Glomerular visceral epithelial cell (primary cell): ENCODE data around the gene KHDRBS1.
"Not testable (repeated sequence)": the region's sequence is repeated elsewhere in the genome, so short reads cannot be mapped to it uniquely, and the experiment has no call there.

Experiments
- DNase-seq: peaks from one replicate; pipeline ENCODE4 v3.0.0-alpha.2; 2016; ENCODE audit errors: extremely low spot score

The KHDRBS1 gene

GRCh38 chr1:32014199-32014947, 705 bp downstream of the KHDRBS1 start:
- peak; percentile 51 for DNase-seq

DNA sequence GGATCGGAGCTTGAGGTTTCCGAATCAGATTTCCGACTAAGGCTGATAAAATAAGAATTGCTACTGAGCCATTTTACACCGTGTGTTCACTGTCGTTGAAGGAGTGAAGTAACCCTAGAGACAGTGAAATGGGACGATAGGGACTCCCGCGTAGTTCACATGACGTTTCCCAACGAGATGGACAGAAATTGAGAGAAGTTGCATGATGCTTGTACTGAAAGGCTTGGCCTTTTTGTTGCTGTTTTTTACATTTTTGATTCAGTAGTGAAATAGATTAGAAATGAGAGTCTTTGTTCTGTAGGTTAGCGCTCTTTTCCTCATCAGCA, 1.2 kb downstream of the KHDRBS1 start:
- no peak for DNase-seq

DNA sequence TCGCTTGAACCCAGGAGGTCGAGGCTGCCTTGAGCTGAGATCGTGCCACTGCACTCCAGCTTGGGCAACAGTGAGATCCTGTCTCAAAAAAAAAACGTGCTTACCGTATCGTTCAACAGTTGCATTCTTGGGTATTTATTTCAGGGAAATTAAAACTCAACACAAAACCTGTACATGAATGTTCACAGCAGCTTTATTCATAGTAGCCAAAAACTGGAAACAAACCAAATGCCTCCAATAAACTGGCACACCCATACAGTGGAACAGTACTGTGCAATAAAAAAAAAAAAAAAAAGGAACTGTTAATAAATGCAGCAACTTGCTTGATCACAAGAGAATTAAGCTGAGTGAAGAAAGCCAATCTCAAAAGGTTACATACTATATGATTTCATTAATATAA, 6.7 kb downstream of the KHDRBS1 start:
- no peak for DNase-seq

GRCh38 chr1:32021574-32022018, 7.9 kb downstream of the KHDRBS1 start:
- not testable (repeated sequence) for DNase-seq

- DNase-seq, result no peak
Observed at GRCh38 chr1:32023351-32023750, 9.7 kb downstream of the KHDRBS1 start.

GRCh38 chr1:32025515-32025914, 11.8 kb downstream of the KHDRBS1 start:
- DNase-seq, result no peak

- DNase-seq, result peak; percentile 56
Observed at GRCh38 chr1:32028746-32029145, 15.1 kb downstream of the KHDRBS1 start.

GRCh38 chr1:32031578-32032274, 18.1 kb downstream of the KHDRBS1 start:
- DNase-seq, result peak; percentile 58

- no peak for DNase-seq
Observed at GRCh38 chr1:32032275-32032615, 18.6 kb downstream of the KHDRBS1 start.

DNA sequence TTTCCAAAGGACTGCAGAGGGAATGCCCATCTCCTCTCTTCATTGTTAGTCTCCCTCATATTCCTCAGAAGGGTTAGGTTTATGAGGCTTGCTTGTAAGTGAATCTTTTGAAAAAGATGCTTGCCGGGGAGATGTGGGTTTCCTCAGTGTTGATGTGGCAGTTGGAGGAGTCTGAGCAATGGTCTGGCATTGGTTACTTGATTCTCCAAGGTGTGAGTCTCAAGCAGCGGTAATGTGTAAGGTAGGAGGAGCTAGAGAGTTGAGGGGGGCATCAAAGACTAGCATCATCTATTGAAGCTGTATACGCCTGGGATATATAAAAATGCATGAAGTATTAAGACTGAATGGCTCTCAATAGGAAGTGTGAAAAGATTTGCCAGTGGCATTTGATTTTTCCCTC, 21.5 kb downstream of the KHDRBS1 start:
- no peak for DNase-seq

GRCh38 chr1:32040711-32041110, 27.0 kb downstream of the KHDRBS1 start:
- DNase-seq, result no peak

- DNase-seq, result no peak
Observed at GRCh38 chr1:32042330-32042729, 28.7 kb downstream of the KHDRBS1 start.

DNA sequence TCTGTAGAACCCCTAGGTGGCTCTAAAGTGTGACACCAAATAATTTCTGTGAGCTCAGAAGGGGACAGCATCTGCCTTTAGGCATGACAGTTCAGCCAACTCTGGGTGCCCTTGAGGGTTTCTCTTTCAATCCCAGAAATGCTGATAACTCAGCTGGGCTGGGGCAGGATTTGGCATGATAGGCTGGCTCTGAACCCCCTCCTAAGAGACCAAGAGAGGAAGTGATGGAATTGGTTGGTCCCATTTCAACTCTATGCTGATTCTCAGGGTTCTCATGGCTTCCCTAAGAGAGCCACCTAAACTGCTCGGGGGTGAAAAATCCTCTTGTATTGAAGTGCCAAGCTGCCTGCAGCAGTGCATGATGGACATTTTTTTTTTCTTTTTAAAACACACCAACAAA, 30.6 kb downstream of the KHDRBS1 start:
- DNase-seq, result no peak

DNA sequence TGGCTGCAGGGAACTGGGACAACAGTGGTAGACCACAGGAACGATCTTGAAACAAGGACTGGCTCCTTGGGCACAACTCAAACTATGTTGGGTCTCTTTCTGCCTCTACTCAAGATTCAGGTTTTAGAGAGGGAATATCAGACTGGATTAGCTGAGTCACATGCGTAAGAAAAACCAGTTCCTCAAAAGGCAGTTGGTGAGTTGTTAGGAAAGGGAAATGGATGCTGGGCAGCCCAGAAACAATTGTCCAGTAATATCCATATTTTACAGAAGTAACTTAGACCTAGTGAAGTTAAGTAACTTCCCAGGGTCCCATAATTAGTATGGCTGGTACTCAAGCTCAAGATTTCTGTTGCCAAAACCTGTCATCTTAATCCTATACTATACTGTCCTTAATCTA, 32.1 kb downstream of the KHDRBS1 start:
- no peak for DNase-seq

DNA sequence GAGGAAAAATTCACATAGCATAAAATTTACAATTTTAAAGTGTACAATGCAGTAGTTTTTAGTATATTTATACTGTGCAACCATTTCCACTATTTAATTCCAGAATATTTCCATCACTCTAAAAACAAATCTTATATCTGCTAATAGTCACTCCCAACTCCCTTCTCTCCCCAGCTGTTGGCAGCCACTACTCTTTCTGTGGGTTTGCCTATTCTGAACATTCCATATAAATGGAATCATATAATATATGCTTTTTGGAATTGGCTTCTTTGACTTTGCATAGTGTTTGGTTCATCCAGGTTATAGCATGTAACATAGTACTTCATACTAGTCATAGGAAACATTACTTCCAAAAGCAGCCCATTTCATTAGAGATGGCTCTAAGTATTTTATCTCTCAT, 34.0 kb downstream of the KHDRBS1 start:
- DNase-seq, result no peak

- no peak for DNase-seq
Observed at GRCh38 chr1:32048440-32048839, 34.8 kb downstream of the KHDRBS1 start.

DNA sequence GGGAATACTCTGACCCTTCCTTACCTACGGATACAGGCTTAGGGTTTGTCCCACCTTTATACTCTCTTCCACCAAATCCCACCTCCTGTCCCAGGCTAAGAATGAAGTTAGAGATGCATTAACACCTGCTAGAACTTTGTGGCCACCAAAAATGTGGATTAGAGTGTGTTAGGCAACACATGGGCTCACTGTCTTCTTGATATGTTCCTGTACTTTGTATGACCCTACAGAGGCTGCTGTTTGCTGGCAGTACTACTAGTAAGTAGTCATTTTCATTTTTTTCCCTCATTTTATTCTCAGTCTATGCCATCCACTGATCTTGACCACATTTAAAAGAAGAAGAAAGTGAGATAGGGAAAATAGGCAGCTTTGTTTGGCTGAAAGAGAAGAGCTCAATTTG, 38.0 kb downstream of the KHDRBS1 start:
- no peak for DNase-seq

DNA sequence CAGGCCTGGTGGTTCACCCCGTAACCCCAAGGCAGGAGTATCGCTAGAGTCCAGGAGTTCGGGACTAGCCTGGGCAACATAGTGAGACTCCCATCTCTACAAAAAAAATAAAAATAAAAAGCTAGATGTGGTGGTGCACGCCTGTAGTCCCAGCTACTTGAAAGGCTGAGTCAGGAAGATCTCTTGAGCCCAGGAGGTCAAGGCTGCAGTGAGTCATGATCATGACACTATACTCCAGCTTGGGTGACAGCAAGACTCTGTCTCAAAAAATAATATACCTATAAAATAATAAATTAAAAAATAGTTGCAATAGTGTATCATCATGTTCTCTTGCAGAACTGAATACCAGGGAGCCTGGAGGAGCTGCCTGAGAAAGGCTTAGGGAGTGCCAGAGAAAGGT, 39.2 kb downstream of the KHDRBS1 start:
- DNase-seq, result no peak

DNA sequence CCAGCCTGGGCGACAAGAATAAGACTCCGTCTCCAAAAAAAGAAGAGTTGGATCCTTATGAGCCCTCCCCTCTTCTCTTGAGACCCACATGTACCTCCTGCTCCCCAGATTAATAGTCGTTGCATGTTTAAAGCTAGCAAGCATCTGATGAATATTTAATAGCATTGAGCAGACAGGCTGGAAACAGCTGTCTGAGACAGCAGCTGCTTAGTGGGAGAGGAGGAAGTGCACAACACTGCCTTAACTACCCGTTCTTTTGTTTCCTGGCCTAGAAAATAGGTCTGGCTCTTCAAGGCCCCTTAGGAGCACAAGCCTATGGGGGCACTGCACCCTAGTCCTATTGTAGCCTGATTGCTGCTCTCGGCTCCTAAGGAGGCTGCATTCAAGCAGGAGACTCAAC, 41.7 kb downstream of the KHDRBS1 start:
- DNase-seq, result no peak

GRCh38 chr1:32056598-32056997, 42.9 kb downstream of the KHDRBS1 start:
- DNase-seq, result no peak

DNA sequence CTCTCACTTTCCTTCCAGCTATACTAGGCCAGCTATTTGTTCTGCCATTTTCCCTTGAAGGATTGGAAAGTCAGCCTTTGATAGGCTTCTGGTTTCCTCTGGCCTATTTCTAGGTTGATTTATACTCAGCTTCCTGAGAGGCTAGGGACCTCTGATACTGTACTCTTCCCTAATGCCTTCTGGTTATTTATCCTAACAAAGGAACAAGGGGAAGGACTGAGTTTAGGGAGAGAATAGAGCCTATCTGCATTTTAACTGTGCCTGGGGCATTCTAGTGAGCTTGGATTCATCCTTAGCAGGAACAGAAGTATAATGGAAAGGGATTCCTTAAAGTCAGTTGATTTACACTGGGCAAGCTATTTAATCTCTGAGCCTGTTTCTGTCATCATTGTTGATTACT, 47.2 kb downstream of the KHDRBS1 start:
- no peak for DNase-seq

GRCh38 chr1:32062867-32063230, 49.2 kb downstream of the KHDRBS1 start:
- peak; percentile 13 for DNase-seq

DNA sequence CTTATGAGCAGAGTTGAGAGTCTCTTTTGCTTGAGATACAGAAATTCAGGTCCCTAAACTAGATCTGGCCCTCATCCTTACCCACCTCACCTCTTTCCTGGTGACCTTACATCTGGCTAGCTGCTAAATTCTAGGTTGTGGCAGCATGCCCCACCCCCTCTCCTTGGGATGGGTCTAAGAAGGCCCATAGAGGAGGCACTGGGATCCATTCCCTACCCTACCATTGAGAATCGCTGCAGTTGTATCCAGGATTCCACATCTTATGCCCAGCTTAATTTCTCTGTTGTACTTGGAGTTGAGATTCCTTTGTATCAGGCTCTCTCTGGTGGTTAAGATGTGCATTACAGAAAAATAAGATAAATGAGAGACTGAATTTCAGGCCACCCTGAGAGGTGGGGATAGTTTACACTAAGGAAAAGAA, 49.6 kb downstream of the KHDRBS1 start:
- DNase-seq, result peak; percentile 57
